ENCODE data around the gene ARL2BP. TPM values are rescaled to one million over a fixed set of nuclear protein-coding genes. Genes with fewer than 3 reads are reported as not detected.

Gene ARL2BP
- total and polyA plus RNA-seq, 2 of the 13 experiments (the other 11 are each of a cell fraction or from before 2014, with no cell fraction given): 64.3 to 67.6 TPM

- H3K9ac ChIP-seq (ENCODE audit: insufficient read depth, low read depth, low read length): no peak overlapping the region
- intact Hi-C loops (cut with micrococcal nuclease; ENCODE audit: unreplicated experiment) (no loop called here), in situ Hi-C loops (cut with HindIII; ENCODE audit: extremely low pct_ligation_motif_present, low pct_unique_long_range_greater_than_20kb) (no loop called here)
- CTCF ChIA-PET (ENCODE audit: low intra/inter-chr PET ratio, low total read pairs): no interaction called here
- no TSS peak for BruUV-seq (replicated peaks)
- H3K36me3 ChIP-seq (replicated peaks in 1 of 2; ENCODE audit: control insufficient read depth in 1 of 2, insufficient read depth in 2 of 2, low read length in 2 of 2): peaks cover 7 to 25% of the 10 kb centered on the region in 2 experiments; a peak in 4 of 5 replicates
- H4K20me1 ChIP-seq (ENCODE audit: insufficient read depth, low read length): no peaks in the 10 kb centered on the region
- peaks cover 3% of the 10 kb centered on the region for H3K79me2 ChIP-seq (ENCODE audit: insufficient read depth, low read length)
- H3K9me3 ChIP-seq (ENCODE audit: low read length): no peaks in the 10 kb centered on the region
- TF ChIP-seq POLR2AphosphoS2 (IDR thresholded peaks at IDR 0.05; ENCODE audit: low read depth, low read length) (peak; percentile 78; the same call in 1 of the 2 replicates), POLR2G (IDR thresholded peaks at IDR 0.05; ENCODE audit: low read depth, low read length) (peak; percentile 47; the same call in 1 of the 2 replicates), MED1 (CRISPR knock-in tag; IDR thresholded peaks at IDR 0.05) (no peak), ZNF3 (CRISPR knock-in tag; IDR thresholded peaks at IDR 0.05) (no peak)
- DNase-seq (ENCODE audit: low spot score) (no peak), ATAC-seq (no peak), FAIRE-seq (no peak)
- H2AFZ ChIP-seq (ENCODE audit: low read length): no peak overlapping the region
- no peak overlapping the region for H3K27ac ChIP-seq (ENCODE audit: extremely low read length, insufficient read depth, low read length)
- no peak overlapping the region for H3K4me2 ChIP-seq (ENCODE audit: low read depth, low read length)
- POLR2A ChIA-PET: interaction anchor here (1.2 to 1.3 kb wide), 2 partner anchors 27 to 39 kb away, joined by 3 to 7 read pairs; no protein-coding TSS in a partner anchor
- no peak overlapping the region for H3K4me3 ChIP-seq (replicated peaks in 1 of 3; ENCODE audit: insufficient read depth in 1 of 3, low read depth in 2 of 3, low read length in 3 of 3)
- 98% methylated on average over 2 of the region's 2 CpGs for WGBS (ENCODE audit: low lambda C conversion rate)
- no peaks in the 10 kb centered on the region for H3K27me3 ChIP-seq (ENCODE audit: control insufficient read depth in 1 of 2, insufficient read depth in 2 of 2, low read length in 2 of 2)
- H3K4me1 ChIP-seq (ENCODE audit: insufficient read depth, low read length): peaks cover 17% of the 10 kb centered on the region
Measured at GRCh38 chr16:57240851-57241250, 4.2 kb upstream of the ARL2BP start.

- WGBS (ENCODE audit: low lambda C conversion rate): 96% methylated on average over 2 of the region's 2 CpGs
- Histone ChIP-seq H3K27ac (ENCODE audit: extremely low read length, insufficient read depth, low read length) (no peak overlapping the region), H3K9ac (ENCODE audit: insufficient read depth, low read depth, low read length) (no peak overlapping the region), H3K4me2 (ENCODE audit: low read depth, low read length) (no peak overlapping the region), H3K4me1 (ENCODE audit: insufficient read depth, low read length) (peaks cover 35% of the 10 kb centered on the region), H3K9me3 (ENCODE audit: low read length) (no peaks in the 10 kb centered on the region), H3K36me3 (replicated peaks in 1 of 2; ENCODE audit: control insufficient read depth in 1 of 2, insufficient read depth in 2 of 2, low read length in 2 of 2) (peaks cover 5 to 22% of the 10 kb centered on the region in 2 experiments; a peak in 4 of 5 replicates), H4K20me1 (ENCODE audit: insufficient read depth, low read length) (no peaks in the 10 kb centered on the region), H3K27me3 (ENCODE audit: control insufficient read depth in 1 of 2, insufficient read depth in 2 of 2, low read length in 2 of 2) (no peaks in the 10 kb centered on the region), H2AFZ (ENCODE audit: low read length) (no peak overlapping the region), H3K4me3 (replicated peaks in 1 of 3; ENCODE audit: insufficient read depth in 1 of 3, low read depth in 2 of 3, low read length in 3 of 3) (no peak overlapping the region), H3K79me2 (ENCODE audit: insufficient read depth, low read length) (peaks cover 7% of the 10 kb centered on the region)
- intact Hi-C loops (cut with micrococcal nuclease; ENCODE audit: unreplicated experiment): loop anchor here (1.0 kb wide), 1 partner anchor 54 kb away; no protein-coding TSS in a partner anchor
- in situ Hi-C loops (cut with HindIII; ENCODE audit: extremely low pct_ligation_motif_present, low pct_unique_long_range_greater_than_20kb): no loop called here
- TF ChIP-seq ZBTB4 (CRISPR knock-in tag; IDR thresholded peaks at IDR 0.05; ENCODE audit: borderline replicate concordance) (no peak), POLR2G (IDR thresholded peaks at IDR 0.05; ENCODE audit: low read depth, low read length) (0 out of 2 replicates have a peak, but pooled peaks have one; percentile 46), ZSCAN31 (CRISPR knock-in tag; IDR thresholded peaks at IDR 0.05; ENCODE audit: low read depth) (0 out of 2 replicates have a peak, but pooled peaks have one; percentile 47), ZNF558 (CRISPR knock-in tag; IDR thresholded peaks at IDR 0.05; ENCODE audit: borderline replicate concordance) (peak; percentile 32; the same call in 1 of the 2 replicates), RBM22 (optimal IDR thresholded peaks at IDR 0.05; ENCODE audit: low read length) (peak; percentile 83), ZNF234 (CRISPR knock-in tag; conservative IDR thresholded peaks at IDR 0.05) (no peak), POLR2A (IDR thresholded peaks at IDR 0.05; ENCODE audit: insufficient read depth in 1 of 2, low read depth in 2 of 2, low read length in 2 of 2) (0 out of 4 replicates have a peak, but pooled peaks of 1 of the 2 experiments have one; percentile 16), KAT8 (CRISPR knock-in tag; IDR thresholded peaks at IDR 0.05) (no peak), ZNF614 (CRISPR knock-in tag; IDR thresholded peaks at IDR 0.05; ENCODE audit: borderline replicate concordance) (no peak)
- no peak for DNase-seq (ENCODE audit: low spot score)
- ATAC-seq: no peak
- ChIA-PET POLR2A (no interaction called here), CTCF (ENCODE audit: low intra/inter-chr PET ratio, low total read pairs) (no interaction called here)
- FAIRE-seq: no peak
- BruUV-seq (replicated peaks): no TSS peak
Measured at GRCh38 chr16:57242650-57243049, 2.4 kb upstream of the ARL2BP start.
